ENCODE results near the gene KCNT1. TPM values are rescaled to one million over a fixed set of nuclear protein-coding genes. Genes with fewer than 3 reads are reported as not detected.

The KCNT1 gene
- total and polyA plus RNA-seq, 11 donors = 0.21 to 7.4 (median 1.9) TPM

GRCh38 chr9:135660407-135660806 lies 41.6 kb upstream of the KCNT1 start:
- ATAC-seq (no peak), DNase-seq (no peak)
- intact Hi-C loops (cut with DNase I) = no loop called here
- no peak for TF ChIP-seq POLR2A (IDR thresholded peaks at IDR 0.05)
- TF ChIP-seq CTCF (IDR thresholded peaks at IDR 0.05) = no peak
- no peaks in the 10 kb centered on the region for H3K9me3 ChIP-seq
- peaks cover 0 to 5% (median 0%) of the 10 kb centered on the region in 12 donors for H3K4me1 ChIP-seq
- H3K27ac ChIP-seq = no peak overlapping the region
- H3K4me3 ChIP-seq = no peak overlapping the region
- no peaks in the 10 kb centered on the region for H3K36me3 ChIP-seq
- 90 to 95% (median 93%) methylated on average over 22 of the region's 22 CpGs for WGBS, 4 donors
- H3K27me3 ChIP-seq = peaks cover 0 to 23% (median 3%) of the 10 kb centered on the region in 9 donors

DNA sequence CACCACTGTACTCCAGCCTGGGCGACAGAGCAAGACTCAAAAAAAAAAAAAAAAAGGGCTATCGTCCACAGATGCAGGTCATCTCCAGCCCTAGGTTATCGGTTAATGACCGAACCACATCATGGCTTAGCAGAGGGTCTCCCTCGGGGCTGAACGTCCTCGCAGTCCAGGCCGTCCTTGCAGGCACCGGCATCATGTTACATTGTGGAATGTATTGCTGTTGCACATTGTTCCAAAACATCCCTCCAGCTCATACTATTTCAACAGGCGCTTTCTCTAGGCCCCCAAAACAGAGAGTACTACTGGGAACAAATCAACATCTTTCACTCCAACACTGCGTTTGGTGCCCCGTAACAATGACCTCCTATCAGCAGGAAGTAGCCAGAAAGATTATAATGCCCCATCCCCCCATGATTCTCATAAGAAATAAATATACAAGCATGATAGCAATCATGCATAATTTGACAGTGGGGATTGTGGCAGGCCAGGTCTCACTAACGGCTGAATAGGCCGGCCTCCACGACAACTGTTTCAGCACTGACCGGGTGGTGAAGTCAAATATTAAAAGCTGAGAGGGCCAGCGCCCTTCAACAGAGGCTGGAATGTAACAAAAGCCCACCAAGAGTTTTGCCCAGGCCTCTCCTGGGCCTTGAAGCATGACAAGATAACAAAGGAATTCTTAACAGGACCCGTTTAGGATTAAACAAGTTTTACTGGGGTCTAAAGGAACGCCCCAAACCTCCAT lies 40.0 kb upstream of the KCNT1 start:
- TF ChIP-seq POLR2A (IDR thresholded peaks at IDR 0.05) (no peak), CTCF (IDR thresholded peaks at IDR 0.05) (no peak)
- 43 to 60% (median 52%) methylated on average over 19 of the region's 19 CpGs for WGBS, 4 donors
- no peak for ATAC-seq
- Histone ChIP-seq H3K4me3 (no peak overlapping the region), H3K36me3 (no peaks in the 10 kb centered on the region), H3K27me3 (peaks cover 0 to 18% (median 0%) of the 10 kb centered on the region in 9 donors), H3K9me3 (no peaks in the 10 kb centered on the region), H3K4me1 (peaks cover 0 to 5% (median 0%) of the 10 kb centered on the region in 12 donors), H3K27ac (no peak overlapping the region)
- intact Hi-C loops (cut with DNase I) = no loop called here
- no peak for DNase-seq

DNA sequence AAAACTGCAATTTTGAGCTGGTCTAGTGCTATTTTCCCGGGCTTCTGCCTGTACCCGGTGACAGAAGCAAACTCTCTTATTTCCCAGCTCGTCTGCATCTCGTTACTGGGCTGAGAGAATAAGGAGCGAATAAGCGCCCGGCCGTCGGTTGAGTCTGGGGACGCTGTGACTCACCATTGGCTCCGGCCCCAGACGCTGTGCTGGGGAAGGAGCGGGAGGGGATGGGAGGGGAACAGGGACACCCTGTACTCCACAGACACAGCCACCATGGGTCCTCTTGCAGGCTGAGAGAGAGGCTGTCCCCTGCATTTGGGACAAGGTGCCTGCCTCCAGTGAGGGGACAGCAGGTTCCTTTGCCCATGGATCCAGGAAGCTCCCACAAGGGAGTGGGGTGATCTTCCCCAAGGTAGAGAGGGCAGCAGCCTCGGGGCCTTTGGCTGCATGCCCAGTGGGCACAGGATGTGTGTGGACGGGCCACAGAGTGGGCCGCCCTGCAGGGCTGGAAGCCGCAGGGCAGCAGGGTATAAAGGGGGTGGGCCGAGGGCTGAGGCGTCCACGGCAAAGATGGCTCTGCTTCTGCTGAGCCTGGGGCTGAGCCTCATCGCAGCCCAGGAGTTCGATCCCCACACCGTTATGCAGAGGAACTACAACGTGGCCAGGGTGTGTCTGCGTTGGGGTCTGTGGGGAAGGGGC lies 39.1 kb upstream of the KCNT1 start, which contains the start of gene LCN9:
LCN9 (plus strand) TSS at position 552 of the 693 bp plus-strand sequence; CDS start at position 565, 13 bp downstream.
- DNase-seq = peak in 1 of 5 donors; percentile 26
- TF ChIP-seq CTCF (IDR thresholded peaks at IDR 0.05) (no peak), POLR2A (IDR thresholded peaks at IDR 0.05) (no peak)
- no peaks in the 10 kb centered on the region for H3K9me3 ChIP-seq
- peaks cover 0 to 18% (median 0%) of the 10 kb centered on the region in 9 donors for H3K27me3 ChIP-seq
- ATAC-seq = peak; percentile 42 to 65 (median 47)
- intact Hi-C loops (cut with DNase I) = no loop called here
- WGBS, 4 donors = 33 to 52% (median 49%) methylated on average over 16 to 25 of the region's 25 CpGs
- no peak within 1 kb of the TSS for H3K27ac ChIP-seq
- H3K4me1 ChIP-seq = peaks cover 0 to 5% (median 0%) of the 10 kb centered on the region in 12 donors
- no peaks in the 10 kb centered on the region for H3K36me3 ChIP-seq
- no peak within 1 kb of the TSS for H3K4me3 ChIP-seq

DNA sequence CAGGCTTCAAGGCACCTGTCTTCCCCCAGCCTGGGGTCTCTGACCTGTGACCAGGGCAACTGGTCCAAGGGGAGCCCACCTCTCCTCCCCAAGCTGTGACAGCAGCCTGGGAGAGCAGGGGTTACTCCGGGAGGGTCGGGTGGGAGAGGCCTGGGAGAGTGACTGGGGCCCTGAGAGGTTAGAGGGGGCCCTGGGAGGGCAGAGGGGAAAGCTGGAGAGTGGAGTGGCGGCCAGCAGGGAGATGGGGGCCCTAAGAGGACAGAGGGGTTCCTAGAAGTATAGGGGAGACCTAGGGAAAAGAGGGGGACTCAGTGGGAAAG lies 38.6 kb upstream of the KCNT1 start:
- no peaks in the 10 kb centered on the region for H3K36me3 ChIP-seq
- intact Hi-C loops (cut with DNase I) = no loop called here
- WGBS, 4 donors = 51 to 74% (median 61%) methylated on average over 3 of the region's 3 CpGs
- H3K9me3 ChIP-seq = no peaks in the 10 kb centered on the region
- peak in 1 of 5 donors; percentile 9 for DNase-seq
- H3K27ac ChIP-seq = no peak overlapping the region
- peaks cover 0 to 18% (median 0%) of the 10 kb centered on the region in 9 donors for H3K27me3 ChIP-seq
- ATAC-seq = no peak
- H3K4me1 ChIP-seq = peaks cover 0 to 5% (median 0%) of the 10 kb centered on the region in 12 donors
- TF ChIP-seq POLR2A (IDR thresholded peaks at IDR 0.05) (no peak), CTCF (IDR thresholded peaks at IDR 0.05) (no peak)
- H3K4me3 ChIP-seq = no peak overlapping the region
